LoVo (cell line): ENCODE results near the gene PIK3R2.
"Not testable (repeated sequence)": the region's sequence is repeated elsewhere in the genome, so short reads cannot be mapped to it uniquely, and the experiment has no call there.

Experiments
- DNase-seq: peaks from one replicate; pipeline ENCODE4 v3.0.0-alpha.2; 2016; ENCODE audit warnings: low spot score

PIK3R2 gene

GRCh38 chr19:18155095-18156087 lies 2.4 kb downstream of the PIK3R2 start:
- no peak for DNase-seq

GRCh38 chr19:18156268-18156667 lies 3.3 kb downstream of the PIK3R2 start:
- no peak for DNase-seq

GRCh38 chr19:18156841-18157464 lies 4.0 kb downstream of the PIK3R2 start:
- peak; percentile 85 for DNase-seq

- no peak for DNase-seq
Observed at GRCh38 chr19:18157465-18158063, 4.6 kb downstream of the PIK3R2 start.

GRCh38 chr19:18158467-18158866 lies 5.5 kb downstream of the PIK3R2 start:
- DNase-seq: no peak

GRCh38 chr19:18159059-18159616 lies 6.2 kb downstream of the PIK3R2 start:
- DNase-seq: not testable (repeated sequence)

- DNase-seq: no peak
Observed at GRCh38 chr19:18159810-18160209, 6.8 kb downstream of the PIK3R2 start.

- DNase-seq: no peak
Observed at GRCh38 chr19:18160493-18160970, 7.6 kb downstream of the PIK3R2 start.

GRCh38 chr19:18160971-18161635 lies 8.1 kb downstream of the PIK3R2 start:
- DNase-seq: peak; percentile 79

GRCh38 chr19:18161636-18162002 lies 8.7 kb downstream of the PIK3R2 start:
- DNase-seq: no peak

GRCh38 chr19:18164072-18164471 lies 11.1 kb downstream of the PIK3R2 start:
- no peak for DNase-seq

- DNase-seq: no peak
Observed at GRCh38 chr19:18165794-18166544, 13.0 kb downstream of the PIK3R2 start.

GRCh38 chr19:18167011-18167410 lies 14.0 kb downstream of the PIK3R2 start:
- DNase-seq: no peak

GRCh38 chr19:18167975-18168645 lies 15.1 kb downstream of the PIK3R2 start:
- peak; percentile 29 for DNase-seq

- no peak for DNase-seq
Observed at GRCh38 chr19:18168673-18169381, 15.9 kb downstream of the PIK3R2 start.

GRCh38 chr19:18170714-18171255 lies 17.8 kb downstream of the PIK3R2 start:
- DNase-seq: no peak

- DNase-seq: no peak
Observed at GRCh38 chr19:18171605-18172327, 18.8 kb downstream of the PIK3R2 start.

GRCh38 chr19:18172331-18173053 lies 19.5 kb downstream of the PIK3R2 start:
- DNase-seq: no peak
